ENCODE data around the gene MARVELD3.

DNA sequence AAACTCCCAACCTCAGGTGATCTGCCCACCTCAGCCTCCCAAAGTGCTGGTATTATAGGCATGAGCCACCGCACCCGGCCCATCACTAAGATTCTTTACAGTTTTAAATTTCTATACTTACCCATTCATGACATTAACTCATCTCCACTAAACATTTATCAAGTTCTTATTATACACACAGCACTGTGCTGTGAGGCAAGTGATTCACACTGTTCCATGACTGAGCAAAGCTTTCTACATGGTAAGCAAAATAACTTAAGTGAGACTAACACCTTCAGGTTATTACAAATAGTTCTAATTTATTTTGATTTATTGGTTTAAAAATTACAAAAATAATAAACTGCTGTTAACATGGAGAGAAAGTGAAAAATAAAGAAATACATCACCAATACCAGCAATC is 33.5 kb downstream of the MARVELD3 start:
- TF ChIP-seq, protein P1, sequence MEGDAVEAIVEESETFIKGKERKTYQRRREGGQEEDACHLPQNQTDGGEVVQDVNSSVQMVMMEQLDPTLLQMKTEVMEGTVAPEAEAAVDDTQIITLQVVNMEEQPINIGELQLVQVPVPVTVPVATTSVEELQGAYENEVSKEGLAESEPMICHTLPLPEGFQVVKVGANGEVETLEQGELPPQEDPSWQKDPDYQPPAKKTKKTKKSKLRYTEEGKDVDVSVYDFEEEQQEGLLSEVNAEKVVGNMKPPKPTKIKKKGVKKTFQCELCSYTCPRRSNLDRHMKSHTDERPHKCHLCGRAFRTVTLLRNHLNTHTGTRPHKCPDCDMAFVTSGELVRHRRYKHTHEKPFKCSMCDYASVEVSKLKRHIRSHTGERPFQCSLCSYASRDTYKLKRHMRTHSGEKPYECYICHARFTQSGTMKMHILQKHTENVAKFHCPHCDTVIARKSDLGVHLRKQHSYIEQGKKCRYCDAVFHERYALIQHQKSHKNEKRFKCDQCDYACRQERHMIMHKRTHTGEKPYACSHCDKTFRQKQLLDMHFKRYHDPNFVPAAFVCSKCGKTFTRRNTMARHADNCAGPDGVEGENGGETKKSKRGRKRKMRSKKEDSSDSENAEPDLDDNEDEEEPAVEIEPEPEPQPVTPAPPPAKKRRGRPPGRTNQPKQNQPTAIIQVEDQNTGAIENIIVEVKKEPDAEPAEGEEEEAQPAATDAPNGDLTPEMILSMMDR (IDR thresholded peaks at IDR 0.05; ENCODE audit: low read length): no peak
- TF ChIP-seq EZH2 (IDR thresholded peaks at IDR 0.05; ENCODE audit: borderline replicate concordance, low read length): no peak
